ENCODE measurements around the gene GRID2.

Gene GRID2

DNA sequence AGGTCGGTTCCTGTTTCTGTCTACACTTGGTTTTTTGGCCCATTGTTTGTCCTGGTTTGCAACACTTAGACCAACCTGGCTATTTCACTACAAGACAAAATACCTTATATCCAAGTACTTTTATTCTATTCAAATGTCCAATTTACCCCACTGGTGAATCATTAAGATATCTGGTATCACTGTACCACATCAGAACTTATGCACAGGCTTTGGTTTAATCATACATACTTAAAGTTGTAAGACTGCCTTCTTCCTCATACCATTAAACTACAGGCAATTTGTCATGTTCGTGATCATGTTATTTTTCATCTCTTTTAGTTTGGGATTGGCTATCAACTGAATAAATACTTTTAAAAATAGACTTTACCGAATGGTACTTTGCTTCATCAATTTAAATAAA is 1471.8 kb downstream of the GRID2 start:
- DNase-seq: no peak

DNA sequence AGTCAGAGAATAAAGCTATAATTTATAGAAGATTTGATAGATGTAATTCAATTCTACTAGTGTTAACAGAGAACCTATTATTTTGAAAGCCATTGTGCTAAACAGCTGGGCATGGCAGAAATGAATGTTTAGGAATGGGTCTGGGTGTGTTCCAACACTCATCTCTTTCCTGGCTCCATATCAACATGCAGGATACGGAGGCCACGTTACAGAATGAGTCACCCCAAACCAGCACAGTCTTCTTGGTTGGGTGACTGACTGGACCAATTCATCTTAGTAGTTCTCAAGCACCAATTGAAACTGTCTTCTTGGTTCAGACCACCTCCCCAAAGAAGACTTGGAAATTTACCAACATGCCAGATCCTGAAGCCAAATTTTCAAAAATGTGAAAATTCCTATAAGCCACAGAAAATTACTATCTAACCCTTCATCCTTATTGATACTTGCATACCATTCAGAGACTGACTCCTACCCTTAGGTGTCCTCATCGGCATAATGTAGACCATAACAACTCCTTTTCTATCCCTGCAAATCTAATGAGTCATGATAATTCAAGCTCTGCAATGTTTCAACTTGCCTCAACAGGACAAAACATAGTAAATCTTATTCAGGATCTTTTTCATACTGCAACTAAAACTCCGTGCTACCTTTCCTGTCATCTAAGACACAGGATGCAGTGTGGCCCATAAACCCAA is 1472.8 kb downstream of the GRID2 start:
- DNase-seq: peak; percentile 4

DNA sequence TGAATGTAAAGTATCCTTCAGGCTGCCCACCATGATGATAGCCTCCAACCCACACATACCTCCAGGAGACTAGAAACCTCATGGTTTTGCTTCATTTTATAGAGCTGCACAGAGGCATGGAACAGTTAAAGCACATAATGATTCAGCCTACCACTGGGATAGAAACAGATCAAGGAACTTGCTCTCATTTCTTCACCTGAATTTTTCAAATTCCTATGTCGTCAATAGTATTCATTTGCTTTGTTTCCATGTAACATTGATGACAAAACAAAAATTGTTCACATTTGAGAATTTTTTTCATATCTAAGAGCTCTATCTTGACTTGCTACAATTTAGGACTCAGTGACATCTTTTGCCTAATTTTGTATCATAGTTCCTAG is 1473.3 kb downstream of the GRID2 start:
- no peak for DNase-seq

DNA sequence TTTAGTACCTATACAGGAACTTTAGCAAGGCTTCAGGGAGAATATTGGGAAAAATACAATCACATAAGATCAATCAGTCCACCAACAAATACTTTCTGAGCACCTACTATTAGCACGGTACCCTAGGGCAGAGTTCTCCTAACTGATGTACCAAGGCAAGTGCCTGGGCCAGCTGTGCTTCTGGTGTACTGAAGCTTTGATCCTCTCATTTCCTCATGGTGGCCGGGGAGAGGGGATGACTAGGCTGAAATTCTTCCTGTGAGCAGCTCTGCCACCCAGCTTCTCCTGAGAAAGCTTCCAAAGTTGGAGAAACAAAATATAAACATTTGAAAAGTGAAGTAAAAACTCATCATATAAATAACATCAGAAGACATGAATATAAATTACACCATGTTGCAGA is 1475.5 kb downstream of the GRID2 start:
- DNase-seq: no peak

DNA sequence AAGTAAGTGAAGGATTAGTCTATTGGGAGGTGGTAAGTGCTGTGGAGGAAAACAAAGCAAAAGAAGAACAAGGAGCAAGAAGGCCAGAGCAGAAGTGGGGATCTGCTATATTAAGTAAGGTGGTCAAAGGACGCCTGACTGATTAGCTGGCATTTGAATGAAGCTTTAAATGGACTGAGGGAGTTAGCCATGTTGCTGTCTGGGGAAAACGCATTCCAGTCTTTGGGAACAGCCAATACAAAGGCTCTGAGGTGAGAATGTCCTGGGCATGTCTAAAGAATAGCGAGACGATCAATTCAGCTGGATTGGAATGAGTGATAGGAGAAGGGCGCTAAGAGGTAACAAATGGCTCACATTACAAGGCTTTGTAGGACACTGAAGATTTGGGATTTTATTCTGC is 1476.3 kb downstream of the GRID2 start:
- no peak for DNase-seq

DNA sequence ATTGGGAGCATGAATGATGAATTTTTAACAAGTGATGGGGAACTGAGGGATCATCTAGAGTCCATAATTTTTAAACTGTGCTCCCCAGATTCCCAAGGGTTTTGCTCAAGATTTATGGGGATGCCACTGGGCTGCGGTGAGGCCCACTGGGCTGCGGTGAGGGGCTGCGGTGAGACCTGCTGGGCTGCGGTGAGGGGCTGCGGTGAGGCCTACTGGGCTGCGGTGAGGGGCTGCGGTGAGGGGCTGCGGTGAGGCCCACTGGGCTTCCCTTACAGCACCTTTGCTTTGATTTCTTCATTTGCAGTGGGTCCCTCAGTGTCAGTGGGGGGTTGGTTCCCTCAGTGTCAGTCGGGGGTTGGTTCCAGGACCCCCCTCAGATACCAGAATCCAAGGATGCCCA is 1477.4 kb downstream of the GRID2 start:
- DNase-seq: no peak

DNA sequence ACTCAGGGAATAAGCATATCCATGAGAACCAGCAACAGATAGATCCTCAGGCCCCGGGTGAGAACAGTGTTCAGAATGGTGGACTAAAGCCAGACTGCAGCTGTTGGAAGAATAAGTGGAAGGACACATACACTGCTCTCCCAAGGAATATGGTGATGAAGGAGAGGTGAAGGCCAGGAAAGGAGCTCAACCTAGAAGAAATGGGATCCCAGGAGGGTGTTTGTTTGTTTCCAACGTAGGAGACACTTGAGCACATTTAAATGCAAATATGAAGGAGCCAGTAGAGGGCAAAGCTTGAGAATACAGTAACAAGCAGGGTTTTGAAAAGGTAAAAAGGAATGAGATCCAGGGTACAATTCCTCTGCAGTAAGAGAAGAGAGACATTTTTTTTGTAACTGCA is 1482.4 kb downstream of the GRID2 start:
- no peak for DNase-seq

DNA sequence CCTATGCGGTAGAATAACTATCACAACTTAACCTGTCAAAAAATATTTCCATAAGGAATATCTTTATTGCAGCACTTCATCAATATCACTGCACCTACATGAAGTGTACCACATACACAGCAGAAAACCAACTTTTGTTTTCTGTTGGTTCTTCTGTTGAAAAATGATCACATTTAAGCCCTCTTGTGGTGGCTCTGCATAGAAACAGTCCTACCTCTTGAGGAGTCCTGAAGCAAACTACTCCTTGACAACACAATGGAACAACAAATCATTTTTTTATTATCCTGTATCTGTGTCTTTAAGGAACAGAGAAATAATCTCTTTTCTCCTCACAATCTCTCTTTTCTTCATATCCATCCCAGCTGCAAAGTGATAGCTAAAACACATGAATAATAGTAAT is 1484.9 kb downstream of the GRID2 start:
- peak; percentile 2 for DNase-seq

DNA sequence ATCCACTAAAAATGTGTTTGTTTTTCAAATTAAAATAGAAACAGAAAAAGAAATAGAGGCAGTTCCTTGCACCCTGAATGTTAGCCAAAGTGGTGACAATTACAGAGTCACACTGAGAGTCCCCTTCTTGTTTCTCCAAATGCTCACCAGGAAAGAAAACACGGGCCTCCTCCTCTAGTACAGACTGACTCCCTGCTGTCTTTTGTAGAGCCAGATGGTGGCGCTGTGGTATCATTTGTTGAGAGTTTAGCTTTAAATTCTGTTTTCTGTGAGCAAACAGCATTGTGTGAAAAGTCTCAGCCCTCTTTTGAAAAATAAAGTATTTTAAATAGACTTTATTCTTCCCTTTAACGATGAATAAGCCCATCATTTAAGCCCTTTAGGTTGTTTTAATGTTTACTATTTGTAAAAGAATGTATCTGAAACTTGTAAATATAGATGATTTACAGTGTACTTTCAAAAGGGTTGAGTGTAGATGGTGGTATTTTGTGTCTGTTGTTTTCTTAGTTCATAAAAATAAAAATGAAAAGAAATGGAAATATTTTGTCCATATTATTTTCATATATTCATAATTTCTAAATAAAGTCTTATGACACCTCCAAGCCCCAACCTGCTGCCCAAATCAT is 1487.9 kb downstream of the GRID2 start:
- peak; percentile 25 for DNase-seq

DNA sequence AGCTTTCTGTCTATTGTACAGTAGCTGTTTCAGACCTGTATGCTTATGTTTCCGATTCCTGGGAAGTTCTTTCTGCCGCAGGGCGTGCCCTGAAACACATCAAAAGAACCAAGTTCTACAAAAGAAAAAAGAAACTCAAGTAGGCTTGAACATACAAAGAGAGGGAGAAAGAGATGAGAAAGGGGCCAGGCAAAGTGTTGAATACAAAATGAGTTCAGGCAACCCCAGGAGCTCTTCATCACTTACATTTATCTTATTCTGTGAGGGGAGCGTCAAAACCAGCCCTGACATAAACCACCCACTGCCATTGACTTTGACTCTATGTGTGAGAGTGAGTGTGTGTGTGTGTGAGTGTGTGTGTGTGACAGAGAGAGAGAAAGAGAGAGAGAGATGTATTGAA is 1498.3 kb downstream of the GRID2 start:
- DNase-seq: no peak

DNA sequence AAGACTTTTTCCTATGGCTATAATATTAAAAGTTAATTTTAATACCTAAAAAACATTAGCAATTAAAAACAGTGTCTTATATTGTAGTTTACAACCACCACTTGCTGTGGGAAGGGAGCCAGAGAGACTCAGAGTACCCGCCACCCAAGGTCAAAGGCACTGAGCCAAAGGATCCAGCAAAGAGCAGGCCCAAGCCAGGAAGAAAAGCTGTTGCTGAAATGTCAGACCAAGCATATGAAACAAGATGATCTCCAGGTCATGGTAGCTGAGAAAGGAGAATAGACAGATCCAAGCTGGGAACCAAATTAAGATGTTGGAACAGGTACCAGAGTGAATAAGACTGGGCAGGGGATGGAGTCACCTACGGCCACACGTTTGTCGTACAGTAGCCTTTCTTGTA is 1506.0 kb downstream of the GRID2 start:
- no peak for DNase-seq

DNA sequence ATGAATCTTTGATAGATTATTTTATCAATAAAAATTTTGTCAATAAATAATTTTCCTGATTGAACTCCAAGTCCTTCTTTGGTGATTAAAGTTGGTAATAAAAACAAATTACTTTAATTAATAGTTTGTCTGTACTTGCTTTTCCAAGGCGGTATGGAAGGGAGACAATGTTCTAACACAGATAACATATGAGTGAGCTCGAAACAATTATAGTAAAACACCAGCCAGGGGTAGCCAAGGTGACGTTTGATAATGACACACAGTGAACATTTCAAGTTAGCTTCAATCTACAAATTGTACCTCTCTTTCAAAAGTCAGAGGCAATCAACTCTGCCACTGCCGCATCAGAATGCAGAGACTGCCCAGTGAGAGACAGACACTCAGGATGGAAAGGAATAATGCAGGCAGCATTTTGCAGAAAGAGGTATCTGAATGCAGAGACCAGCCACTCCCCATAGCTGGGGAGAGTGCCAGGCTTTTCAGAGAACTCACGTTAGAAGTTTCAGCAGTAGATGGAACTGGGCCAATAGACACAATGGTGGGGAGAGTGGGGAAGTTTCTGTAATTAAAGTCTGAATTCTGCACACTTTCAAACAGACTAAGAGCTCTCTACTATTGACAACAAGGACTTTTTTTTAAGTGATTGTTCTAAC is 1506.7 kb downstream of the GRID2 start:
- no peak for DNase-seq

DNA sequence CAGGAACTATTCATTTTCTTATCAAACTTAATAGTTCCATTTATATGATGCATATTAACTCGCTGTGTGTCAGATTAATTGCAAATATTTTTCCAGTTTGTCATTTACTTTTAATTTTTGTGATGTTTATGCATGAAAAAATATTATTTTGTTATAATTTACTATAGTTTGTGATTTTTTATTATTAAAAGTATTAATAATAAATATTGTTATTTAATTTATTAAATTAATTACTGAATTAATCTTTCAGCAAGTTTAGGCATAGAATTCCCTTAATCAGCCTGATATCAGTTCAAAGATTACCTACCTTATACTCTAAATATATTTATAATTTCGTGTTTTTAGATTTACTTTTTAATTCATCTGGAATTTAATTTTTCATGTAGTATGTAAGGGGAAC is 1509.3 kb downstream of the GRID2 start:
- no peak for DNase-seq

DNA sequence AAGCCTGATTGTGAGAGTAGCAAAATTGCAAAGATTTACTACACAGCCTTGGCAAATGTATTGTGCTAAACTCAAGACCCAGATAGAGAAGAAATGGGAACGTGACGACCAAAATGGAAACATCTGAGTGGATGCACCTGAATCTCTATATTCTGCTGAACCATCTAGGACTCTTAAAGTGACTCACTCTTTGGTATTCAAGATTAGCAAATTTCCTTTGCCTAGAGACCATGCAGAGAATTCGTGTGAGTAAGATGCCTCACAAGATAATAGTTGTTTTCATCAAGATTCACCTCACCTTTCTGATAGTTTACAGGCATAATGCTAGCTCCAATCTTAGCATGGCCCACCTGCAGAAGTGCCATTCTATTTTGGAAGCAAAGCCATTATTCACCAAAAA is 1510.4 kb downstream of the GRID2 start:
- DNase-seq: no peak

DNA sequence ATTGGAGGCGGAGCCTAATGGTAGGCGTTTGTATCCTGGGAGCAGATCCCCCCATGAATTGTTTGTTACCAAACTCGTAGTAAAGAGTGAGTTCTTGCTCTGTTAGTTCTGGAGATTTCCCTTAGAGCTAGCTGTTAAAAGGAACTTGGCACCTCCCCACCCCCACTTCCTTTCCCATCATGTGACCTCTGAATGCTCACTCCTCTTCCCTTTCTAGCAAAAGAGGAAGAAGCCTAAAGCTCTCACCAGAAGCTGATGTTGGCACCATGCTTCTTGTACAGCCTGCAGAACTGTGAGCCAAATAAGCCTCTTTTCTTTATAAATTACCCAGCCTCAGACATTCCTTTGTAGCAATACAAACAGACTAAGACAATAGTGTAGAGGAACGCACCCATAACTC is 1511.0 kb downstream of the GRID2 start:
- no peak for DNase-seq
